GM21619 (cell line): ENCODE results near the gene MEGF6.

ENCODE experiments used
- ATAC-seq: cut with Tn5 transposase; IDR thresholded peaks from one replicate; pipeline ENCODE4 v1.9.1; 2021; ENCODE audit not compliant: unreplicated experiment

The MEGF6 gene

DNA sequence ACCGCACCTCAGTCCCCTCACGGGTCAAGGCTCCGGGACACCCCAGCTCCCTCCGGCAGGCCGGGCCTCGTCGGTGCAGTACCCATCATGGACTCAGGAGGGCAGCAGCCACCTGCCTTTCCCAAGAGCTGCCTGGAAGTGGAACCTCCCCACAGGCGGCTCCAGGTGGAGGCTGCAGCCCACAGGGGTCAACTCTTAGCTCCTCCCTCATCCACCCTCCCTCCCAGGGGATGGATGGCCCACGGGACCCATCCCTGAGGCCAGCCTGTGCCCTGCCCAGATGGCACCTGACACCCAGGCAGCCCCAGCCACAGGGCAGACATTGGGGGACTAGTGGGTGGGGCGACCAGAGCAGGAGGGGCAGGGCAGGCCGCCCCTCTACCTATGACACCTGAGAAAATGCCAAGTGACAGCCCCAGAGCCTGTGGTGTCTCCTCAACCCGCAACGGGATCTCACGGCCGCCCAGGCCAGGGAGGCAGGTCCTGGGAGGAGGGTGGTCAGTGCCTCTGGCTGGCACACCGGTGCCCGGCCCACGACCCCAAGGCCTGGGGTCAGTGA is 158.0 kb downstream of the MEGF6 start:
- no peak for ATAC-seq

DNA sequence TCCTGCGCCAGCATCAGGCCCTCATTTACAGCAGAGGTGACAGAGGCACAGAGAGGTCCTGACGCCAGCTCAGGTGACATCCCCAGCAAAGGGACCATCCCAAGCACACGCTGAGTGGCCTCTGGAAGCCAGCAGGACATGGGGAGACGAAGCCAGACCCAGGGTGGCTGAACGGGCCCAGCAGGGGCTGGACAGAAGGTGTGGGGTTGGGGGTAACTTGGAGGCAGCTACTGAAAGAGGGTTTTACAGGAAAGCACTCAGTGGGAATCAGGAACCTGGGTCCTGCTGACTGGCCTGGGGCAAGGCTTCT is 158.5 kb downstream of the MEGF6 start:
- no peak for ATAC-seq

DNA sequence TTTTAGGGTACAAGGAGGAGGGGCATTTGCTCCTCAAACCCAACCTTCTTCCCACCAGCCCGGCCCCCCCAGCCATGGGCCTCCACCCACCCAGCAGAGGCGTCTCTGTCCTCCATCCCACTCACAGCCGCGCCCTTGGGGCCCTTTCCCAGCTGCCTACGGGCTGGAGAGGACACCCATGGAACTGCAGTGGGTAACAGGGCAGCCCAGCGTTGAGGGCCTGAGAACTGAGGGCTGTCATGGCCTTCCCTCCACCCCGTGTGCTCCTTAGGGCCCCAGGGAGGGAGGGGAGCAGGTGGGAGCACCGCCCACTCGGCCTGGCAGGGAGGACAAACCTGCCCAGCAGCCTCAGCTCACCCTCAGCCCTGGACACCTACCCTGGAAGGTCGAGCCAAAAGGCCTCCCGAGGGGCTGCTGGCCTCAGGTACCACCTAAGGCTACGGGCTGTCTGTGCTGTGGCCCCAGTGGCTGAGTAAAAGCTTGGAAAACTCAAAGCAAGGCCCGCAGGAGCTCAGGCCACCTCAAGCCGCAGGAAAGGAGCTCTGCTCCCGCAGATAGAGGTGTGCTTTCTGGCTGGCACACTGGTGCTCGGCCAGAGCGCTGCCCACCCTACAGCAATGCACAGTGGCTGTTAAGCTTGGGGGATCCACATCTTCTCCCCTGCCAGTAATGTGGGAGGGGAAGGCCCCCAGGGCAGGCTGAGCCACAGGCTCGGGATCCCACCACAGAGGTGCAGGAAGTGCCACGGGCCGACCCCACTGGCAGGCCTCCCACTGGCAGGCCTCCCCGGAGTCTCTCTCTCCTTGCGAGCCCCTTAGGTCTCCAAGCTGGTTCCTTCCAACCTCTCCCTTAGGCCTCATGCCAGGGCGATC is 159.1 kb downstream of the MEGF6 start:
- ATAC-seq: no peak

DNA sequence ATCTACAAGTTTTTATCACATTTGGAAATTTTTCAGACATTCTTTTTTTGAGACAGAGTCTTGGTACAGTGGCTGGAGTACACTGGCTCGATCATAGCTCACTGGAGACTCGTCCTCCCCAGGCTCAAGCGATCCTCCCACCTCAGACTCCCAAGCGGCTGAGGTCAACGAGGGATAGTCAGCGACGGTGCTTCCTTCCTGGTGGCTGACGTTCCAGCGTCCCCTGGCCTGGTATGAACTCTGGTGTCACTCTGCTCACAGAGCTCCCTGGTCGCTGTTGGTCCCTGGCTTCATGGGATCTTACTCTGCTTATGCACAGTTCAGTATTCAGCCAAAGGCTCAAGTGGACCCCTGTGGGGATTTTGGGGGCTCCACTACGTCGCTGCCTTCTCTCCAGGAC is 160.3 kb downstream of the MEGF6 start:
- ATAC-seq: no peak

DNA sequence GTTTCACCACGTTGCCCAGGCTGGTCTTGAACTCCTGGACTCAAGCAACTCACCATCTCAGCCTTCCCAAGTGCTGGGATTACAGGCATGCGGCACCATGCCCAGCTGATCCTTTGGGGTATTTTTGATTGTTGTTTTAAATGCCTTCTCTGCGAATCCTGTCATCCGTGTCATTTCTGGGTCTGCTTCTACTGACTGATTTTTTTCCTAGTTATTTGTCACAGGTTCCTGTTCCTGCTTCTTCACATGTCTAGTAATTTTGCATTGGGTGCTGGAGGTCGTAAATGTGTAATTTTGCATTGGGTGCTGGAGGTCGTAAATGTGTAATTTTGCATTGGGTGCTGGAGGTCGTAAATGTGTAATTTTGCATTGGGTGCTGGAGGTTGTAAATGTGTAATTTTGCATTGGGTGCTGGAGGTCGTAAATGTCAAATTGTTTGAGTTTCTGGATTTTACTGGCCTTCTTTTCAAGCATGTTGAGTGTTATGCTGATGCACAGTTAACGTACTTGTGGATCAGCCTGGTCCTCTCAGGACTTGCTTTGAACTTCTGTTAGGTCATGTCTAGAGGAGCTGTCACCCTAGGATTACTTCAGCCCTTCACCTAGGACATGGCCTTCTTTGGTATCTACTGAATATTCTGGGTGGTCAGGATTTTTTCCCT is 161.0 kb downstream of the MEGF6 start:
- no peak for ATAC-seq

DNA sequence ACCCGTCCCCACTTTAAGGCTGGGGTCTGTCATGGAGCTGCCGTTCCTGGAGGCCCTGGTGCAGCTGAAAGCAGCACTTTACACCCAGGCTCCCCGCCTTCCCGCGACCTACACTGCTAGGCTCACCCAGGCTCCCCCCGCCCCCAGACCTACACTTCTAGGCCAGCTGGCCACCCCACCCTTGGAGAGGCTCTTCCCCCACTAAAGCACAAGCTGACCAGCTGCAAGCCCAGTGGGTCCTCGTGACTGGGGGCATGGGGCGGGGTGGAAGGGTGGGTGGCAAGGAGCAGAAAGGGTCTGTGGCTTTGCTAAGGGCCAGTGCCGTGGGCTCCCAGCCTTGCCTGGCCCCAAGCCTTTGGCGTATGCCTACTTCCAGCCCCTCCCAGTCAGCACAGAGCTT is 166.6 kb downstream of the MEGF6 start:
- no peak for ATAC-seq

DNA sequence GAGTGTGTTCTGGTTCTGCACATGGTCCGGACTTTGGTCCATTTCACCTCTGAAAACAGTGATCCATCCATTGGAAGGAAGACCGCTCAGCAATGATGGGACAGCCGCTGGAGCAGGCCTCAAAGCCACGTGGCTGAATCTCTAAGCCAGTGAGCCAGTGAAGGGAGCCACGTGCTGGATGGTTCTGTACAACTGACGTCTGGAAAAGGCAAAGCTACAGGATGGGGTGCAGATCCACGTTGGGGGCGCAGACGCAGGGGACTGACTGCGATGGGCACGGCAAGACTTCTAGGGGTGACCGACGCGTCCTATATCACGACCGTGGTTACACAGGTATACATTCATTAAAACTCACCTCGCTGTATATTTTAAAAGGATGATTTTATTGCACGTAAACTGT is 167.0 kb downstream of the MEGF6 start:
- ATAC-seq: no peak

DNA sequence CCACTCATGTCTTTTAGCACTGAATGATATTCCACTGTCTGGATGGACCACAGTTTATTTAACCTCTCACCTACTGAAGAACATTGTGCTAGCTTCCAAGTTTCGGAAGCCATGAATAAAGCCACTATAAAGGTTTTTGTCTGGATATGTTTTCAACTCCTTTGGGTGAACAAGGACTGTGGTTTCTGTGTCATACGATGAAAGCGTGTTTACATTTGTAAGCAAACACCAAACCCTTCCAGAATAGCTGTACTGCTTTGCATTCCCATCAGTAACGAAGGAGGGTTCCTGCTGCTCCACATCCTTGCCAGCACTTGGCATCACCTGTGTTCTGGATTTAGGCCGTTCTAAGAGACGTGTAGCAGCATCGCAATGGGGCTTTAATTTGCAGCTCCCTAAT is 167.5 kb downstream of the MEGF6 start:
- ATAC-seq: no peak

DNA sequence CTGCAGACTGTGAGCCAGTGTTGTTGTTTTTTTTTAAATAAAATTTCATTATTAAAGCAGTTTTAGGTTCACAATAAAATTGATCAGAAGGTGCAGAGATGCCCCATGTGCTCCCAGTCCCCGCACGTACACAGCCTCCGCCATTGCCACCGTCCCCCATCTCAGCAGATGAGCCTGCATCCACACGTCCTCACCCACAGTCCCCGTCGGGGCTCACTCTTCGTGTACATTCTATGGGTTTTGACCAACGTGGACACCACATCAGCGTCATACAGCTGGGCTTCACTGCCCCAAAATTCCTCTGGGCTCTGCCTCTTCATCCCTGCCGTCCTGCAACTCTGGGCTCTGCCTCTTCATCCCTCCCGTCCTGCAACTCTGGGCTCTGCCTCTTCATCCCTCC is 168.4 kb downstream of the MEGF6 start:
- no peak for ATAC-seq

DNA sequence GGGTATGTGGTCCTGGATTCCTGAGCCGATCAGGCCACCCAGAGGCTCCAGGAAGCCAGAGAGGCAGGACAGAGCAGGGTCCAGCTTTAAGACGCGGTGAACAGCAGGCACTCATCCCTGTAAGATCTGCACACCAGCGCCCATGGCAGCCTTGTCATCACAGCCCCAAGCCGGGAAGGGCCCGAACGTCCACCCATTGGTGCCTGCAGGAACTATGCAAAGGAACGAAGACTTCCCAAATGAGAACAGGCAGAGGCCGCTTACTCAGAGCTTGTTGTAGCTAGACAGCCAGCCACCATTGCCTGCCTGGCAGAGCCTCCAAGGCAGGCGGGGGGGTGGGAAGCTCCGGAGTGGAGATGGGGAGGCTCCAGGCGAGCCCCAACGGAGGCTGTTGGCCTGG is 169.0 kb downstream of the MEGF6 start:
- ATAC-seq: no peak

DNA sequence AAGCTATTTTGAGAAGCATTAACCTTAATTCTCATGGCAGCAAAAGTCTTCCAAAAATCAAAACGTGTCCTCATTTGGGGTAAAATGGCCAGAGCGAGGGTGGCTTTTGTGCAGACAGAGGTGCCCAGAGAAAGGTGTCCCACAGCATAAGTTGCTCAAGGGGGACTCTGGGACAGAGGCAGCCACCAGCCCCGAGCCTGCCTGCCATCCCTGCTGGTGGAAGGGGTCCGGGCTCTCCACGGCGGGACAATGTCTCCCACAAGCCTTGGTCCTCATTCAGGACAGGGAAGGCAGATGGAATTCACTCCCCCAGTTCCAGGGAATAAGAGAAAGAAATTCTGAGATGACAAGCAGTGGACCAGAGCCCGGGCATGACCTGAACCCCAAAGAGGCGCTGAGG is 169.4 kb downstream of the MEGF6 start:
- ATAC-seq: no peak

DNA sequence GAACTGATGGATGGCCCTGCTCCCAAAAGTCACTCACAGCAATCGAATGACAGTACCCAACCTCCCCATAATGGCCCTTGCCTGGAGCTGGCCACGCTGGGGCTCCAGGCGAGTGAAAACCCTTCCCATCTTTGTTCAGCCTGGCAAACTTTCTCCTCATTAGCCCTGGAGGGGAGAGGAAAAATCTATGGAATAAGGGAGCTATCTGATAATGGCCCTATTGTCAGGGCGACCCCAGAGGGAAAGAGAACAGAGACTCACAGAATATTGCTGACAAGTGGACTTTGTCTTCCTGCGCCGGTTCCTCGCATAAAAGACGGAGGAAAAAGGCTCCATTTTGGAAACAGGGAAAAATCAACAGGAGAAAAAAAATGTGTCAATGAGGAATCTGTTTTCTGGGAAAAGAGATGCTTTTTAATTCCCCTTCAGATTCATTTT is 169.9 kb downstream of the MEGF6 start:
- ATAC-seq: no peak

DNA sequence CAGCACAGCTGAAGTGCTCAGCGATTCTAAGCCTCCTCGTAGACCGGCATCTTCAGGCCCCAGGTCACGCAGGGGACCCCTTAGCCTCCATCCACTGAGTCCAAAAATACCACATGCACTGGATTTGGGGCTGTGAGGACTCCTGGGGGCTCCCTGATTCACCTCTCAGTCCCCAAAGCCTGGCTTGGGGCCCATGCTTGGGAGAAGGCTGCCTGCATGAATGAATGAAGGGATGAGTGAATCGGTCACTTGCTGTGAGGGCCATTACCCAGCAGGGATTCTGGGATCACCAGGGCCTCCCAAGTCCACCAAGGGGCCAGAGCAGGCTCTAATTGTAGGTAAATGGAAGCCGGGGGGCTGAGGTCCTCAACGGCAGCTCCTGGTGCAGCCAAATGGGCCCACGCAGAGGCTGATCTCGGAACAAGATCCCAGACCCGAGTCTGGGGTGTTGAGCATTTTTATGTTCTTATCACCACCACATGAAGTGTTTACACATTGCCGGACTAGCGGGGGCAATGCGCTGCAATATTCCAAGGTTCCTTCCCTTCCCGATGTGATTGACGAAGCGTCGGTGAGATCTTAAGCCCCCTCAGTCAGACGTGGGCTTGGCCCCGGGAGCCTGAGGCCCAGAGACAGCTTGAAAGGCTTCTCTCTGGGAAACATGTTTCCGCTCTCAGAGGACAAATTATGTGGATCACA is 170.4 kb downstream of the MEGF6 start:
- ATAC-seq: no peak

DNA sequence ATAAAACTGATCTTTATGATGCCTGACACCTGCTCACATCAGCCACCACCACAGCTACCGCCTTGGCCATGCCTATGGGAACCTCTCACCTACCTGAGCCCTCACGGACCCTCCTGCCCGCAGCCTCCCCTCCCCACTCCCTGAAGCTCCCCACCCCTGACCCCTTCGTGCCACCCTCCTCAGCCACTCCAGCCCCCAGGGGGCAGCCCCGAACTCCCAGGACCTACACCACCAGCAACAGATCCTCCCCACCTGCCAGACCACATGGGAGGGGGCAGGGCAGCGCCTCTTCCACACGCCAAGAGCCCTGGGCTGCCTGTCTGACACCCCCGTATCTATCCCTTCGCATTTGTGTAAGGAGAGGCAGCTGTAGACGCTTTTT is 171.0 kb downstream of the MEGF6 start:
- no peak for ATAC-seq
